GM12891 (cell line): Measurements from ENCODE around the gene RYR3.

Experiments
- PAX5 ChIP-seq: IDR thresholded peaks from 2 replicates; pipeline ENCODE4 v1.6.1; 2011; ENCODE audit warnings: low read length, moderate library complexity, mild to moderate bottlenecking; ENCODE audit not compliant: insufficient read depth, severe bottlenecking
- POLR2A ChIP-seq: IDR thresholded peaks from 2 replicates; pipeline ENCODE4 v1.6.1; 2011; ENCODE audit warnings: low read depth, low read length, control low read depth
- POLR2AphosphoS5 ChIP-seq: IDR thresholded peaks from 2 replicates; pipeline ENCODE4 v1.6.1; 2011; ENCODE audit warnings: low read depth, low read length, control low read depth
- POU2F2 ChIP-seq: IDR thresholded peaks from 2 replicates; pipeline ENCODE4 v1.6.1; 2011; ENCODE audit warnings: low read depth, mild to moderate bottlenecking, control low read depth, low read length, moderate library complexity
- SPI1 ChIP-seq: IDR thresholded peaks from 2 replicates; pipeline ENCODE4 v1.6.1; 2011; ENCODE audit warnings: low read depth, low read length, control low read depth
- TAF1 ChIP-seq: IDR thresholded peaks from 2 replicates; pipeline ENCODE4 v1.6.1; 2011; ENCODE audit warnings: low read depth, low read length, control low read depth

GRCh38 chr15:33430577-33430976 lies 119.8 kb downstream of the RYR3 start:
- TF ChIP-seq TAF1 (no peak), POLR2A (no peak), POLR2AphosphoS5 (no peak), SPI1 (no peak), PAX5 (no peak), POU2F2 (no peak)
